KMS-11 (cell line): ENCODE measurements around the gene TTLL11.

Source experiments
- H2AFZ ChIP-seq: fragments of 200-600 bp; sonication (generic); 2 replicates; pipeline ENCODE4 v1.6.1; 2016; ENCODE audit warnings: antibody characterized with exemption, mixed run types, low read depth
- H3K27ac ChIP-seq: fragments of 200-600 bp; sonication (generic); 2 replicates; pipeline ENCODE4 v1.6.1; 2016; ENCODE audit warnings: mild to moderate bottlenecking, mixed run types
- H3K27me3 ChIP-seq: fragments of 200-600 bp; sonication (generic); 2 replicates; pipeline ENCODE4 v1.6.1; 2017; ENCODE audit warnings: mild to moderate bottlenecking, low read depth, mixed run types, moderate library complexity; ENCODE audit not compliant: insufficient read depth
- H3K36me3 ChIP-seq: fragments of 200-600 bp; sonication (generic); 2 replicates; pipeline ENCODE4 v1.6.1; 2017; ENCODE audit warnings: mild to moderate bottlenecking, mixed run types; ENCODE audit not compliant: insufficient read depth
- H3K4me1 ChIP-seq: fragments of 200-600 bp; sonication (generic); 2 replicates; pipeline ENCODE4 v1.6.1; 2016; ENCODE audit warnings: mild to moderate bottlenecking, low read depth, mixed run types; ENCODE audit not compliant: poor library complexity, severe bottlenecking
- H3K4me2 ChIP-seq: fragments of 200-600 bp; sonication (generic); 2 replicates; pipeline ENCODE4 v1.7.0; 2016; ENCODE audit warnings: mild to moderate bottlenecking, mixed run types
- H3K4me3 ChIP-seq: fragments of 200-600 bp; sonication (generic); IDR thresholded peaks from 2 replicates; pipeline ENCODE4 v1.6.1; 2017; ENCODE audit warnings: low read depth, low read length, mixed read lengths; ENCODE audit not compliant: insufficient read depth
- H3K79me2 ChIP-seq: fragments of 200-600 bp; sonication (generic); 2 replicates; pipeline ENCODE4 v1.6.1; 2016; ENCODE audit warnings: low read depth, mixed run types; ENCODE audit not compliant: insufficient read depth
- H3K9ac ChIP-seq: fragments of 200-600 bp; sonication (generic); 2 replicates; pipeline ENCODE4 v1.6.1; 2016; ENCODE audit warnings: mild to moderate bottlenecking, mixed run types
- H4K20me1 ChIP-seq: fragments of 200-600 bp; sonication (generic); 2 replicates; pipeline ENCODE4 v1.6.1; 2016; ENCODE audit warnings: mild to moderate bottlenecking, mixed run types; ENCODE audit not compliant: insufficient read depth
- TF ChIP-seq, protein P1 (sequence below): fragments of 200-600 bp; sonication (generic); conservative IDR thresholded peaks from 2 replicates; pipeline ENCODE4 v1.6.1; 2017; ENCODE audit warnings: low read depth, mild to moderate bottlenecking, antibody characterized with exemption, low read length, moderate library complexity, mixed read lengths

Gene TTLL11

DNA sequence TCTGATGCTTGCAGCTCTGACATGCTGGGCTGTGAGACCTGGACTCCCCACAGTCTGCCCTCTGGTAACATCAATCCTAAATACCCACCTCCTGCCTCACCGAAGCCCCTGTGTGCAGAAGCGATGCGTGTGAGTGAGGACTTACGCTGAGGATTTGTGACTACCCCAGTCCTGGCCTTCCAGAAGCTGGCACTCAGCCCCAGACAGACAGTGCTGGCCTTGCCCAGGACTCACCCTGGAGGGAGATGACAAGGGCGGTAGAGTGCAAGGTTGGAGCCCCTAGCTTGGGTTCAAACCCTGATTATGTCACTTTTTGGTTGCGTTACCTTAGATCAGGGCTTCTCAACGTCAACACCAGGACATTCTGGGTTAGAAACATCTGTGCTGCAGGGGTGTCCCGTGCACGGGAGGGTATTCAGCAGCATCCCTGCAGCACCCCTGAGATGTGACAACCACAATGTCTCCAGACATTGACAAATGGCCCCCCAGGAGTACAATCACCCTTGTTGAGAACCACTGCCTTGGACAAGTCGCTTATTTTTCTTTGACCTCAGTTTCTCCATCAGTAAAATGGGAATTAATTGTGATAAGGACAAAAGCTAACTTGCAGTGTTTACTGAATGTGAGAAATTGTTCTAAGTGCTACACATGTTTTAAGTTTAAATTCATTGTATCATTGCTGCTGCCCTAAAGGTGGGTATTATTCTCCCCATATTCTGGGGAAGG lies 23.5 kb upstream of the TTLL11 start:
- Histone ChIP-seq H3K4me3 (no peak overlapping the region), H3K36me3 (no peaks in the 10 kb centered on the region), H4K20me1 (no peaks in the 10 kb centered on the region), H3K27me3 (peaks cover 8% of the 10 kb centered on the region; the same call in 1 of the 2 replicates), H3K79me2 (no peaks in the 10 kb centered on the region), H3K27ac (no peak overlapping the region), H3K4me1 (no peaks in the 10 kb centered on the region), H3K4me2 (no peak overlapping the region), H3K9ac (no peak overlapping the region), H2AFZ (no peak overlapping the region)
- TF ChIP-seq, protein P1, sequence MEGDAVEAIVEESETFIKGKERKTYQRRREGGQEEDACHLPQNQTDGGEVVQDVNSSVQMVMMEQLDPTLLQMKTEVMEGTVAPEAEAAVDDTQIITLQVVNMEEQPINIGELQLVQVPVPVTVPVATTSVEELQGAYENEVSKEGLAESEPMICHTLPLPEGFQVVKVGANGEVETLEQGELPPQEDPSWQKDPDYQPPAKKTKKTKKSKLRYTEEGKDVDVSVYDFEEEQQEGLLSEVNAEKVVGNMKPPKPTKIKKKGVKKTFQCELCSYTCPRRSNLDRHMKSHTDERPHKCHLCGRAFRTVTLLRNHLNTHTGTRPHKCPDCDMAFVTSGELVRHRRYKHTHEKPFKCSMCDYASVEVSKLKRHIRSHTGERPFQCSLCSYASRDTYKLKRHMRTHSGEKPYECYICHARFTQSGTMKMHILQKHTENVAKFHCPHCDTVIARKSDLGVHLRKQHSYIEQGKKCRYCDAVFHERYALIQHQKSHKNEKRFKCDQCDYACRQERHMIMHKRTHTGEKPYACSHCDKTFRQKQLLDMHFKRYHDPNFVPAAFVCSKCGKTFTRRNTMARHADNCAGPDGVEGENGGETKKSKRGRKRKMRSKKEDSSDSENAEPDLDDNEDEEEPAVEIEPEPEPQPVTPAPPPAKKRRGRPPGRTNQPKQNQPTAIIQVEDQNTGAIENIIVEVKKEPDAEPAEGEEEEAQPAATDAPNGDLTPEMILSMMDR: no peak

GRCh38 chr9:122116040-122116439 lies 22.9 kb upstream of the TTLL11 start:
- Histone ChIP-seq H3K9ac (no peak overlapping the region), H3K4me2 (no peak overlapping the region), H3K79me2 (no peaks in the 10 kb centered on the region), H3K36me3 (no peaks in the 10 kb centered on the region), H2AFZ (no peak overlapping the region), H3K27ac (no peak overlapping the region), H3K4me3 (no peak overlapping the region), H3K4me1 (no peaks in the 10 kb centered on the region), H4K20me1 (no peaks in the 10 kb centered on the region), H3K27me3 (peaks cover 8% of the 10 kb centered on the region; the same call in 1 of the 2 replicates)
- TF ChIP-seq, protein P1: no peak

GRCh38 chr9:122115176-122116035 lies 22.3 kb upstream of the TTLL11 start:
- Histone ChIP-seq H3K79me2 (no peaks in the 10 kb centered on the region), H3K36me3 (no peaks in the 10 kb centered on the region), H3K4me2 (no peak overlapping the region), H3K27me3 (peaks cover 8% of the 10 kb centered on the region; the same call in 1 of the 2 replicates), H3K27ac (no peak overlapping the region), H2AFZ (no peak overlapping the region), H3K9ac (no peak overlapping the region), H4K20me1 (no peaks in the 10 kb centered on the region), H3K4me3 (no peak overlapping the region), H3K4me1 (no peaks in the 10 kb centered on the region)
- TF ChIP-seq, protein P1: no peak

DNA sequence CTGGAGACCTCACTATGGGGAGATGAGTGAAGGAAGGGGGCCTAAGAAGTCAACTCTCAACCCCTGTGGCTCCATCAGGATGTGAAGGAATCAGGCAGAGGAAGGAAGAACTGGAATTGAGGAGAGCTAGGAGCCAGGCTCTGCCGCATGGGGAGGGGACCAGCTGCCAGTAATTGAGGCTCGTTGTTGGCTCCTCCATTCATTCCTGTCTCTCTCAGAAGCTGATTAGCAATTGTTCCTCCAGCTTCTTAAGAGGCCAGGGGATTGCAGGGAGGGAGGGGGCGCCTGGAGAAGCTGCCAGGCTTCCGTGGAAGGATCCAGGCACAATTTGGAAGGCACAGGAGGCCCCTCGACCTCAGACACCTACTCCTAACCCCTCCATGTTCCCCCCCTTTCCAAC lies 20.5 kb upstream of the TTLL11 start:
- TF ChIP-seq, protein P1: no peak
- Histone ChIP-seq H3K36me3 (no peaks in the 10 kb centered on the region), H3K27me3 (peaks cover 8% of the 10 kb centered on the region; the same call in 1 of the 2 replicates), H3K4me3 (no peak overlapping the region), H3K4me1 (no peaks in the 10 kb centered on the region), H3K9ac (no peak overlapping the region), H3K27ac (no peak overlapping the region), H3K79me2 (no peaks in the 10 kb centered on the region), H2AFZ (no peak overlapping the region), H3K4me2 (no peak overlapping the region), H4K20me1 (no peaks in the 10 kb centered on the region)
